ENCODE measurements around the gene SEMA3G. TPM values are rescaled to one million over a fixed set of nuclear protein-coding genes. Genes with fewer than 3 reads are reported as not detected.

Gene SEMA3G
- total and polyA plus RNA-seq, 4 donors, result 5.1 to 30.8 (median 14.9) TPM

- 80 to 87% methylated on average over 10 of the region's 10 CpGs for WGBS, 2 donors
- Histone ChIP-seq H3K9me3 (ENCODE audit: control insufficient read depth in 4 of 4, insufficient read depth in 3 of 4, low read length in 3 of 4) (no peaks in the 10 kb centered on the region), H3K4me1 (ENCODE audit: control insufficient read depth in 5 of 5, insufficient read depth in 5 of 5, low read length in 5 of 5) (peaks cover 0 to 34% (median 13%) of the 10 kb centered on the region in 5 donors), H3K4me3 (no peak overlapping the region), H3K36me3 (ENCODE audit: control insufficient read depth in 4 of 4, insufficient read depth in 4 of 4, low read length in 4 of 4) (peaks cover 0 to 2% (median 0%) of the 10 kb centered on the region in 4 donors), H3K27me3 (ENCODE audit: control insufficient read depth in 3 of 3, insufficient read depth in 3 of 3, low read length in 2 of 3) (no peaks in the 10 kb centered on the region), H3K9ac (ENCODE audit: insufficient read depth in 1 of 2, low read length in 2 of 2) (no peak overlapping the region), H3K27ac (ENCODE audit: low read depth in 1 of 2, low read length in 1 of 2) (peak overlapping the region in 1 of 2 donors; percentile 20)
- DNase-seq (peak in 1 of 3 donors; percentile 9), ATAC-seq (ENCODE audit: insufficient read depth, low FRiP score) (no peak)
- TF ChIP-seq CTCF (IDR thresholded peaks at IDR 0.05; ENCODE audit: control extremely low read depth, extremely low read depth), result no peak
These were observed 11.4 kb downstream of the SEMA3G start for GRCh38 chr3:52433328-52433995.

- Histone ChIP-seq H3K9ac (ENCODE audit: insufficient read depth in 1 of 2, low read length in 2 of 2) (no peak overlapping the region), H3K27me3 (ENCODE audit: control insufficient read depth in 3 of 3, insufficient read depth in 3 of 3, low read length in 2 of 3) (no peaks in the 10 kb centered on the region), H3K4me1 (ENCODE audit: control insufficient read depth in 5 of 5, insufficient read depth in 5 of 5, low read length in 5 of 5) (peaks cover 0 to 32% (median 13%) of the 10 kb centered on the region in 5 donors), H3K36me3 (ENCODE audit: control insufficient read depth in 4 of 4, insufficient read depth in 4 of 4, low read length in 4 of 4) (peaks cover 0 to 2% (median 0%) of the 10 kb centered on the region in 4 donors), H3K27ac (ENCODE audit: low read depth in 1 of 2, low read length in 1 of 2) (peak overlapping the region in 1 of 2 donors; percentile 49), H3K4me3 (no peak overlapping the region), H3K9me3 (ENCODE audit: control insufficient read depth in 4 of 4, insufficient read depth in 3 of 4, low read length in 3 of 4) (no peaks in the 10 kb centered on the region)
- no peak for ATAC-seq (ENCODE audit: insufficient read depth, low FRiP score)
- DNase-seq, result peak; percentile 33 to 52 (median 35)
- TF ChIP-seq CTCF (IDR thresholded peaks at IDR 0.05; ENCODE audit: control extremely low read depth, extremely low read depth), result no peak
- WGBS, 2 donors, result 47 to 58% methylated on average over 4 of the region's 4 CpGs
These were observed 12.2 kb downstream of the SEMA3G start for GRCh38 chr3:52432691-52433141.

- 72 to 82% methylated on average over 5 to 6 of the region's 6 CpGs for WGBS, 2 donors
- DNase-seq (peak in 1 of 3 donors; percentile 7), ATAC-seq (ENCODE audit: insufficient read depth, low FRiP score) (no peak)
- H3K36me3 ChIP-seq (ENCODE audit: control insufficient read depth in 4 of 4, insufficient read depth in 4 of 4, low read length in 4 of 4), result peaks cover 0 to 2% (median 0%) of the 10 kb centered on the region in 4 donors
- H3K27me3 ChIP-seq (ENCODE audit: control insufficient read depth in 3 of 3, insufficient read depth in 3 of 3, low read length in 2 of 3), result no peaks in the 10 kb centered on the region
- H3K4me3 ChIP-seq, result no peak overlapping the region
- no peaks in the 10 kb centered on the region for H3K9me3 ChIP-seq (ENCODE audit: control insufficient read depth in 4 of 4, insufficient read depth in 3 of 4, low read length in 3 of 4)
- peak overlapping the region in 1 of 2 donors; percentile 49 for H3K27ac ChIP-seq (ENCODE audit: low read depth in 1 of 2, low read length in 1 of 2)
- H3K9ac ChIP-seq (ENCODE audit: insufficient read depth in 1 of 2, low read length in 2 of 2), result no peak overlapping the region
- no peak for TF ChIP-seq CTCF (IDR thresholded peaks at IDR 0.05; ENCODE audit: control extremely low read depth, extremely low read depth)
- H3K4me1 ChIP-seq (ENCODE audit: control insufficient read depth in 5 of 5, insufficient read depth in 5 of 5, low read length in 5 of 5), result peaks cover 0 to 28% (median 12%) of the 10 kb centered on the region in 5 donors
These were observed 12.7 kb downstream of the SEMA3G start for GRCh38 chr3:52432225-52432624.
